Skeletal muscle tissue (tissue), 4 donors: ENCODE results near the gene PIGH. TPM values are rescaled to one million over a fixed set of nuclear protein-coding genes. Genes with fewer than 3 reads are reported as not detected.
"Not testable (repeated sequence)": the region's sequence is repeated elsewhere in the genome, so short reads cannot be mapped to it uniquely, and the experiment has no call there.

Experiments
- H3K27ac ChIP-seq: one replicate; pipeline ENCODE4 v1.7.0; 2013; ENCODE audit warnings: mild to moderate bottlenecking, low read depth, low read length, inconsistent platforms
- H3K27me3 ChIP-seq, 3 donors: one replicate each; pipeline ENCODE4 v1.7.0; 2013; ENCODE audit warnings: low read length in 3 of 3; ENCODE audit not compliant: control insufficient read depth in 3 of 3, insufficient read depth in 3 of 3
- H3K36me3 ChIP-seq, 3 donors: one replicate each; pipeline ENCODE4 v1.7.0; 2013; ENCODE audit warnings: low read length in 3 of 3; ENCODE audit not compliant: control insufficient read depth in 3 of 3, insufficient read depth in 3 of 3
- H3K4me1 ChIP-seq, 3 donors: one replicate each; pipeline ENCODE4 v1.7.0; 2013; ENCODE audit warnings: low read length in 3 of 3, mild to moderate bottlenecking in 3 of 3; ENCODE audit not compliant: control insufficient read depth in 3 of 3, insufficient read depth in 3 of 3
- H3K4me3 ChIP-seq, 3 donors: one replicate each; pipeline ENCODE4 v1.7.0; 2013; ENCODE audit warnings: low read length in 3 of 3
- H3K9ac ChIP-seq, 3 donors: one replicate each; pipeline ENCODE4 v1.7.0; 2013; ENCODE audit warnings: low read length in 3 of 3, mild to moderate bottlenecking in 3 of 3, moderate library complexity in 2 of 3, low read depth in 1 of 3
- H3K9me3 ChIP-seq, 3 donors: one replicate each; pipeline ENCODE4 v1.7.0; 2013; ENCODE audit warnings: low read length in 3 of 3; ENCODE audit not compliant: control insufficient read depth in 3 of 3
- total RNA-seq: library from RNA; depleted of rRNA; stranded (reverse); fragments of >200 nt; gene quantifications from one replicate; pipeline ENCODE4 v1.2.3, GENCODE V29; 2014
- donor health status: Osteomylitis.

PIGH gene
- total RNA-seq, 1 donor from 2014 or later: 18.3 TPM

GRCh38 chr14:67633451-67634147 is 33.5 kb upstream of the PIGH start:
- Histone ChIP-seq H3K9ac (no peak overlapping the region), H3K27ac (no peak overlapping the region), H3K27me3 (no peaks in the 10 kb centered on the region), H3K9me3 (no peaks in the 10 kb centered on the region), H3K36me3 (peaks cover 0 to 4% (median 0%) of the 10 kb centered on the region in 3 donors), H3K4me1 (peaks cover 0 to 3% (median 1%) of the 10 kb centered on the region in 3 donors), H3K4me3 (no peak overlapping the region)

- peaks cover 0 to under 1% (median 0%) of the 10 kb centered on the region in 3 donors for H3K4me1 ChIP-seq
- no peaks in the 10 kb centered on the region for H3K27me3 ChIP-seq
- H3K9me3 ChIP-seq: no peaks in the 10 kb centered on the region
- H3K27ac ChIP-seq: no peak overlapping the region
- no peak overlapping the region for H3K9ac ChIP-seq
- no peak overlapping the region for H3K4me3 ChIP-seq
- peaks cover 0 to 4% (median 0%) of the 10 kb centered on the region in 3 donors for H3K36me3 ChIP-seq
Measured at GRCh38 chr14:67630938-67631337, 30.9 kb upstream of the PIGH start.

- H3K27me3 ChIP-seq: no peaks in the 10 kb centered on the region
- no peak overlapping the region for H3K4me3 ChIP-seq
- H3K27ac ChIP-seq: no peak overlapping the region
- H3K9me3 ChIP-seq: no peaks in the 10 kb centered on the region
- H3K9ac ChIP-seq: no peak overlapping the region
- peaks cover 0 to 4% (median 0%) of the 10 kb centered on the region in 3 donors for H3K36me3 ChIP-seq
- no peaks in the 10 kb centered on the region for H3K4me1 ChIP-seq
Measured at GRCh38 chr14:67630186-67630585, 30.1 kb upstream of the PIGH start.

GRCh38 chr14:67627519-67627918 is 27.5 kb upstream of the PIGH start:
- H3K27ac ChIP-seq: no peak overlapping the region
- H3K4me1 ChIP-seq: peaks cover 6 to 8% (median 7%) of the 10 kb centered on the region in 3 donors
- H3K4me3 ChIP-seq: no peak overlapping the region
- no peak overlapping the region for H3K9ac ChIP-seq
- H3K9me3 ChIP-seq: no peaks in the 10 kb centered on the region
- peaks cover 0 to 4% (median 0%) of the 10 kb centered on the region in 3 donors for H3K36me3 ChIP-seq
- no peaks in the 10 kb centered on the region for H3K27me3 ChIP-seq

- H3K9ac ChIP-seq, H3K36me3 ChIP-seq, H3K27me3 ChIP-seq, H3K27ac ChIP-seq, H3K9me3 ChIP-seq, H3K4me3 ChIP-seq: not testable (repeated sequence)
- peaks cover 12 to 20% (median 12%) of the 10 kb centered on the region in 3 donors for H3K4me1 ChIP-seq
Measured at GRCh38 chr14:67626131-67626530, 26.1 kb upstream of the PIGH start.

- Histone ChIP-seq H3K27me3 (no peaks in the 10 kb centered on the region), H3K4me3 (no peak overlapping the region), H3K9me3 (no peaks in the 10 kb centered on the region), H3K4me1 (peaks cover 25 to 34% (median 28%) of the 10 kb centered on the region in 3 donors), H3K27ac (peak overlapping the region; percentile 70), H3K9ac (peak overlapping the region; percentile 0 to 51 (median 40)), H3K36me3 (no peaks in the 10 kb centered on the region)
Measured at GRCh38 chr14:67623114-67623513, 23.0 kb upstream of the PIGH start.

GRCh38 chr14:67622675-67623074 is 22.6 kb upstream of the PIGH start:
- peak overlapping the region; percentile 70 for H3K27ac ChIP-seq

GRCh38 chr14:67620217-67620785 is 20.2 kb upstream of the PIGH start:
- peak overlapping the region; percentile 76 to 84 (median 82) for H3K4me3 ChIP-seq
- H3K9ac ChIP-seq: peak overlapping the region; percentile 65 to 81 (median 73)
- H3K4me1 ChIP-seq: peaks cover 25 to 34% (median 28%) of the 10 kb centered on the region in 3 donors
- H3K9me3 ChIP-seq: no peaks in the 10 kb centered on the region
- H3K36me3 ChIP-seq: no peaks in the 10 kb centered on the region
- H3K27me3 ChIP-seq: no peaks in the 10 kb centered on the region
- H3K27ac ChIP-seq: peak overlapping the region; percentile 80

More at GRCh38 chr14:67622675-67623074, 22.6 kb upstream of the PIGH start:
- H3K4me1 ChIP-seq: peaks cover 25 to 34% (median 28%) of the 10 kb centered on the region in 3 donors
- H3K4me3 ChIP-seq: peak overlapping the region in 2 of 3 donors; percentile 2 to 15
- H3K9me3 ChIP-seq: no peaks in the 10 kb centered on the region
- no peaks in the 10 kb centered on the region for H3K27me3 ChIP-seq
- H3K36me3 ChIP-seq: no peaks in the 10 kb centered on the region
- peak overlapping the region; percentile 0 to 51 (median 40) for H3K9ac ChIP-seq

- H3K9ac ChIP-seq: peak within 1 kb of the TSS; percentile 70 to 81 (median 73)
- peak within 1 kb of the TSS; percentile 76 to 84 (median 82) for H3K4me3 ChIP-seq
- no peaks in the 10 kb centered on the region for H3K9me3 ChIP-seq
- peak within 1 kb of the TSS; percentile 80 for H3K27ac ChIP-seq
- H3K4me1 ChIP-seq: peaks cover 25 to 34% (median 28%) of the 10 kb centered on the region in 3 donors
- no peaks in the 10 kb centered on the region for H3K27me3 ChIP-seq
- no peaks in the 10 kb centered on the region for H3K36me3 ChIP-seq
Measured at GRCh38 chr14:67619446-67620216, 19.6 kb upstream of the PIGH start, which contains the start of gene ARG2. TSS of gene ARG2 (plus strand) at chr14:67619920. CDS start at chr14:67619978, 58 bp downstream.
